ENCODE results near the gene SIPA1L3.

Gene SIPA1L3

GRCh38 chr19:37950471-37951175, 43.6 kb downstream of the SIPA1L3 start:
- no peak for DNase-seq

GRCh38 chr19:37951816-37952210, 44.8 kb downstream of the SIPA1L3 start:
- DNase-seq: no peak

- no peak for DNase-seq
Measured at GRCh38 chr19:37953171-37953917, 46.3 kb downstream of the SIPA1L3 start.

- no peak for DNase-seq
Measured at GRCh38 chr19:37953918-37954303, 46.9 kb downstream of the SIPA1L3 start.

- no peak for DNase-seq
Measured at GRCh38 chr19:37954421-37954874, 47.4 kb downstream of the SIPA1L3 start.

- DNase-seq: no peak
Measured at GRCh38 chr19:37955986-37956385, 49.0 kb downstream of the SIPA1L3 start.

- no peak for DNase-seq
Measured at GRCh38 chr19:37957176-37957575, 50.2 kb downstream of the SIPA1L3 start.

GRCh38 chr19:37959665-37960114, 52.7 kb downstream of the SIPA1L3 start:
- no peak for DNase-seq

GRCh38 chr19:37961198-37961597, 54.2 kb downstream of the SIPA1L3 start:
- no peak for DNase-seq

GRCh38 chr19:37963190-37963936, 56.4 kb downstream of the SIPA1L3 start:
- DNase-seq: no peak

GRCh38 chr19:37964109-37964508, 57.1 kb downstream of the SIPA1L3 start:
- no peak for DNase-seq

- DNase-seq: no peak
Measured at GRCh38 chr19:37966211-37966661, 59.2 kb downstream of the SIPA1L3 start.

GRCh38 chr19:37966662-37967231, 59.7 kb downstream of the SIPA1L3 start:
- DNase-seq: no peak

- DNase-seq: no peak
Measured at GRCh38 chr19:37969695-37970094, 62.7 kb downstream of the SIPA1L3 start.

- no peak for DNase-seq
Measured at GRCh38 chr19:37970699-37971098, 63.7 kb downstream of the SIPA1L3 start.

GRCh38 chr19:37972803-37973202, 65.8 kb downstream of the SIPA1L3 start:
- no peak for DNase-seq

GRCh38 chr19:37973666-37974065, 66.7 kb downstream of the SIPA1L3 start:
- no peak for DNase-seq

GRCh38 chr19:37975071-37975470, 68.1 kb downstream of the SIPA1L3 start:
- no peak for DNase-seq

GRCh38 chr19:37975596-37976515, 68.8 kb downstream of the SIPA1L3 start:
- no peak for DNase-seq

- no peak for DNase-seq
Measured at GRCh38 chr19:37977391-37977790, 70.4 kb downstream of the SIPA1L3 start.

GRCh38 chr19:37977992-37978391, 71.0 kb downstream of the SIPA1L3 start:
- DNase-seq: no peak

- DNase-seq: no peak
Measured at GRCh38 chr19:37979547-37980082, 72.6 kb downstream of the SIPA1L3 start.

Data from activated CD4-positive, alpha-beta T cell treated with anti-CD3 and anti-CD28 coated beads, Interleukin-2, amount 50 U/mL, for 4 hours (primary cell).